ENCODE measurements around the gene OXER1.

OXER1 gene

GRCh38 chr2:42793334-42794270 is 29.7 kb upstream of the OXER1 start:
- DNase-seq (ENCODE audit: low spot score) = no peak

DNA sequence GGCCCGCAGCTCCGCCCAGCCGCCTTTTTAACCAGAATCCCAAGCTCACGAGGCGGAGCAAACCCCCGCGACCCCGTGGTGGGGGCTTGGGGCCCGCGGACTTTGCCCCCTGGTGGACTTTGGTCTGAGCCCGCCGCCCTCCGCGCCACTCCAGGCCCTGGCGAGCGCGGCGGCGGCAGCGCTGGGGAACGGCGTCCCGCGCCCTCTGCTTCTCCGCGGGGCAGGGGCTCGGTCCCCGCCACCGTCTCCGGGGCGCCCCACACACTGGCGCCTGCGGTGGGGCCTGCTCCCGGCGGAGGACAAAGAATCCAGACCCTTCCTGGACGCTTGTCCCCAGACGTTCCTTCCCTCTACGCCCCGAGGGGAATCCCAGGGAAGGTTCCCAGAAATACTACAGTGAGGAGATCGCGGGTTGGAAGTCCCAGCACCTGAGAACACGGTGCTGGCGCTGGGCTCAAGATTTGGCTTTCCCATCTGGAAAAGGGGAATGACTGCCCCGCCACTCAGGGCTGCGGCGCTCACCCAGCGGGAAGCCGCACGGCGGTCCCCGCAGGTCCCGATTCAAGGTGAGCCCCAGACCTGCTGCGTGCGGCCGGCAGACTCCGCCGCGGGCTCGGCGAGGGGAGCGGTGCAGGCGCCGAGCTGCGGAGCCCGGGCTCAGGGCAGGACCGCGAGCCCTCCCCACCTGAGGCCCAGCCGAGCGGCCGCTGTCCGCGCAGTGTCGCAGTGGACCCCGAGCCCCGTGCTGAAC is 28.8 kb upstream of the OXER1 start, which contains the start of gene HAAO:
Gene HAAO, minus strand, starts transcription at position 1 of the 751 bp plus-strand sequence. CDS start 47 bp downstream, outside the sequence.
- peak; percentile 62 for DNase-seq (ENCODE audit: low spot score)

DNA sequence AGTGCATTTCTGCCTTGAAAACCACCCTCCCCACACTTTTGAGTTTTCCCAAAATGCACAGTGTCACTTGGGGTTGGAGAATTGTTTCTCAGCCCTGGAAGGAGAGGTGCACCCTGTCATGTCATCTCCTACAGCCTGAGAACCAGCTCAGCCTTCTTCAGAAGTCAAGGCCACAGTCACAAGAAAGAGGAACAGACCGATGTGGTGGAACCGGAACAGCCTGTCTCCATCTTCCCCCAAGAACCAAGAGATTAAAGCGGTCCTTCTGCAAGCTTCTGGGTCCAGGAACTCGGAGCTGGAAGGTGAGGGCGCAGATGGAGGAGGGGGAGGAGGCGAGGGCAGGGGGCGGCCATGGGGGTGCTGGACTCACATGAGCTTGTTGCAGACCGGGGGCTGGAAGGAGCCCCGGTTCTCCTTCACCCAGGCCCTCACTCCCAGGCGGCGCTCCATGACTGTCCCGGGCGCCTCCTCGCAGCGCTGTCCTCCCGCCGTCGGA is 28.2 kb upstream of the OXER1 start:
- peak; percentile 71 for DNase-seq (ENCODE audit: low spot score)

DNA sequence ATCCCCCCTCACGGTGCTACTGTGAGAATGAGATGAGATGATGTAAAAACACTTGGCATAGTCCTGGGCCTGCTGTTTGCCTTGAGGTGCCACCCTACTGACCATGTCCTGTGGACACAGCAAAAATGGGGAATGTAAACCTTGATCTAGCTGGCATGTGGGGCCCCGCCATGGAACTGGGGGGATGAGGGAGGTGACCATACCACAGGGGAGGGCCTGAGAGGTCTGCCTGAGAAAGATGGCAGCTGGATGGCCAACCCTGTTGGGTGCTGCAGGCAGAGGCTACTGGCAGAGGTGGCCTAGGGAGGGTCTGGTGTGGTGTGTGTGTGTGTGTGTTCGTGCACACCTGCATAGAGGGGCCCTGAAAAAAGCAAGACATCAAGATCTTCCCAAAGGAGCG is 27.7 kb upstream of the OXER1 start:
- DNase-seq (ENCODE audit: low spot score) = no peak

GRCh38 chr2:42789751-42790150 is 25.8 kb upstream of the OXER1 start:
- no peak for DNase-seq (ENCODE audit: low spot score)

- no peak for DNase-seq (ENCODE audit: low spot score)
These were observed 24.9 kb upstream of the OXER1 start for GRCh38 chr2:42788882-42789281.

DNA sequence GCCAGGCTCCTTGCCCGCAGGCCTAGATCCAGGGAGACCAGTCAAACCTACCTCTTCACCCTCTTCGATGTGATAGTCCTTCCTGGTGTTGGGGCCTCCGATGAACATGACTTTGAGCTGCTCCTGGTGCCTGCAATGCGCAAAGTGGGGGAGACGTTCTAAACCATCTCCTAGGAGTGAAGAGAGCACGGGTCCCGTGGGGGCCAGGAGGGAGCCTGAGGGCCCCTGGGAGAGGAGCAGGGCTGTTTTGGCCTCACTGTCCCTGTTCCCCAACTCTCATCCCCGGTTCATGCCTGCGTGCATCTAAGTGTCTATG is 24.5 kb upstream of the OXER1 start:
- DNase-seq (ENCODE audit: low spot score) = no peak

GRCh38 chr2:42787788-42788477 is 24.0 kb upstream of the OXER1 start:
- DNase-seq (ENCODE audit: low spot score) = no peak

GRCh38 chr2:42787424-42787787 is 23.5 kb upstream of the OXER1 start:
- no peak for DNase-seq (ENCODE audit: low spot score)

GRCh38 chr2:42786561-42787345 is 22.8 kb upstream of the OXER1 start:
- DNase-seq (ENCODE audit: low spot score) = no peak

DNA sequence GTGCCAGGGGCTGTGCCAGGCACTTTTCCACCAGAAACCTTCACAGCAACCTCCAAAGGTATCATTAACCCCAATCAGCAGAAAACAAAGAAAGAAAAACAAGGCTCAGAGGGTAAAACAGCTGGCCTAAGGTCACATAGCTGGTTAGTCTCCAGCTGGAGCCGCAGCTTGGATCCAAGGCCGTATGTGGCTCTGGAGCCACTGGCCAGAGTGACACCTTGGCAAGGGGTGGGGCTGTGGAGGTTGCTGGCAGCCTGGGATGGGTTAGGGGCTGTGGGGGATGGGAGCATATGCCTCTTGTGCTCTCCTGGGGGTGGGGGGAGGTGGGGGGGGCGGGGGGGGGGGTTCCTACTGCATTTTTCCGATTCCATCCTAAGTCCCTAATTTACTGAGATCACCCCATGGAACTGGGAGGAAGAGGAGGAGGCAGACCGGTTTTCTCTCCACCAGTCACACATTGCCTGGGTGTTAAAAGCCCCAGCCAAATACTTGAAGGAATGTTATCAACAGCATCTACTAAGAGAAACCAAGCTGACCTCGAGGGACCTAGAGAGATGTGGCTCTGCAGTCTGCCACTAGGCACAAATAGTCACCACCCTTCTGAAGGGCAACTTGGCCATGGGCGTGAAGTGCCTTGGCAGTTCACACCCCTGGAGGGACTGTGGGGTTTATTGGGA is 20.4 kb upstream of the OXER1 start:
- DNase-seq (ENCODE audit: low spot score) = no peak

DNA sequence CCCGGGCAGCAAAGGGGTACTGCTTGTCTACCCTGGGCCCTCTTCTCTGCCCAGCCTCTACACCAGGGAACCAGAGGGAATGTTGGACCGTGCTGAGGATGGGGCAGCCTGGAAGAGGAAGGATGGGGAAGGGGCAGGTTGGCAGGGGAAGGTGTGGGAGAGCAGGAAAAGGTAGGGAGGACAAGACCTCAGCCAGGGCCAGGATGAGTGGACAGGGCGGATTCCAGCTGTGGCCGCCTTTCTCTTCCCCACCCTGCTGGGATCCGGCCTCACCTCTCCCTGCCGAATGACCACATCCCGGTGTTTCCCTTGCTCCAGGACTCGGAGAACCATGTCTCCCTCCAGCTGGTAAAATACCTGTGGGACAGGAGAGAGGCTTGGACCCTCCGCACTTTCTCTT is 19.6 kb upstream of the OXER1 start:
- DNase-seq (ENCODE audit: low spot score) = no peak

GRCh38 chr2:42781181-42781580 is 17.2 kb upstream of the OXER1 start:
- no peak for DNase-seq (ENCODE audit: low spot score)

- no peak for DNase-seq (ENCODE audit: low spot score)
These were observed 14.2 kb upstream of the OXER1 start for GRCh38 chr2:42777883-42778805.

DNA sequence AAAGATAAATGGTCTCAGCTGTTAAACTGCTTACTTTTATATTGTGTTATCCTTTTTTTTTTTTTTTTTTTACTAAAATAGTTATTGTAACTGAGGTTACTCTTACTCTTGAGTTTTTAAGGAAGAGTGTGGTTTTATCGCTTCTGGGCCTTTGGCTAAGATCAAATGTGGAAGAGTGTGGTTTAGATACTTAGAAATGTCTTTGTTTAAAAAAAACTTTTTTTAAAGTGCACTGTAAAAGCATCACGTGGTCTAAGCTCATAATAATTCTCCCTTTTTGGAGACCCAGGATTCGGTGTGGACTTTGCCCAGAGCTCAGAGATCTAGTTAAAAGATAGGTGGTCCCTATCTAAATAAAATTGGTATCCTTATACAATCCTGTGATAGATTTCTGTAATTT is 11.9 kb upstream of the OXER1 start:
- DNase-seq (ENCODE audit: low spot score) = no peak

GRCh38 chr2:42775186-42775585 is 11.3 kb upstream of the OXER1 start:
- no peak for DNase-seq (ENCODE audit: low spot score)

DNA sequence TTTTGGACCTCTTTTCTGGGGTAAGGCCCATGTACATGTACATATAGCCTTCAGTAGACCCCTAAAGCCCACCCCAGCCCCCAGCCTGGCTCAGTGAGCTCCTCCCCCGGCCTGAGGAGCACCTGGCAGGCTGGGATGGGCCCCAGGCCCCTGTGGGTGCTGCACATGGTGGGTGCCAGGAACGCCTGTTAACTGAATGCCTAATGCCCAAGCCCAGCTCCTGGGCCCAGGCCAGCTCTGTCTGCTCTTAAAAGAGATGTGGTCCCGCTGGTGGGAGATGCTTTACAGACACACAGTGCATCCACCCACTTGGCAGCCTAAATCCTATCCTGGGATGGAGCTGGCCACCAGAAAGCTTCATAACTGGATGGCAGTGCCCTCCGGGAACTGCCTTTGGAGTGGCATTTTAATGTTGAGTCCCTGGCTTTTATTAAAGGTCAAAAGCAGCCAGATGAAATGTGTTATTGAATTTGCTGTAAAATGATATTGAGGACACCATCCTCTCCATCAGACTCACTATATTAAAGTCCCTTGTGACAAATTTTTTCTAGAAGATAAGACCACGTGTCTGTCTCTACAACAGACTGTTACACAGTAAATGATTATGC is 7.7 kb upstream of the OXER1 start:
- DNase-seq (ENCODE audit: low spot score) = no peak

DNA sequence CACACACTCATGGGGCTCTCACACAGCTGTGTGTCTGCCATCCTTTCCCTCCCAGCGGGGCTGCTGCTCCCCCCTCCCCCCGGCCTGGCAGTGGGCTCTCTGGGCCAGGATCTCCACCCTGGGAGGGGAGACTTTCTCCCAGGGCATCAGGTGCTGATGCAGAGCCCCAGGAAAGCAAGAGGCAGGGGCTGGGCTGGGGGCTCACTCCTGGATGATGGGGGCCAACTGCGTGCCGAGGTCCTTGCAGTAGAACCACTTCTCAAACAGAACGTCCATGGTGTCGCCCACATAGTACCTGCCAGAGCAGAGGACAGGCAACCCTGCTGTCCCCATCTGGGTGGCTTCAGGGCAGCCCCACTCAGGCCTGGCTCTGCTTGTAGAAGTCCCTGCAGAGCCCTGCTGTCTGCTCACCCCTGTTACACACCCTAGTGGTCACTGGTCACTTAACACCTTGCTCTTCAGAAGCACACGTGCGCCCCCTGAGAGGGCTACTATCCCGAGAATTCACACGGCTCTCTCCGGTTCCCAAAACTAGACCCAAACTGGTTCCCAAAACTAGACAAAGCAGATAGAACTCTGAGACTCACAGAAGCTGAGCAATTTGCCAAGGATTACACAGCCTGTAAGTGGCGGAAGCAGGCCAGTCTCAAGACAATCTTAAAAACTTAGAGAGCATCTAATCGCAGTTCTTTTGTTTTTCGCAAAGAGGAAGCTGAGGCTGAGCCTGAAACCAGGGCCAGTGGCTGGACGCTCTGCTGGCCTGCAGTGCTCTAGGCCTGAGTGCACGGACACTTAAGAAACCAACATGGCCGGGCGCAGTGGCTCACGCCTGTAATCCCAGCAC is 6.6 kb upstream of the OXER1 start:
- DNase-seq (ENCODE audit: low spot score) = peak; percentile 49
